Stomach (tissue), 9 donors: ENCODE data around the gene DMKN. TPM values are rescaled to one million over a fixed set of nuclear protein-coding genes. Genes with fewer than 3 reads are reported as not detected.

Experiments
- DNase-seq, 2 donors: peaks; one replicate each; pipeline versions ENCODE4 v3.0.0 to v3.0.0-alpha.2; 2013 to 2019
- H3K27ac ChIP-seq, 5 donors: fragments of 200-600 bp in 4 of 5; sonication (generic) in 4 of 5; one replicate each; pipeline ENCODE4 v1.5.1; 2013 to 2019; ENCODE audit warnings: mild to moderate bottlenecking in 1 of 5, moderate library complexity in 1 of 5
- H3K27me3 ChIP-seq, 3 donors: fragments of 200-600 bp; sonication (generic); one replicate each; pipeline ENCODE4 v1.5.1; 2017 to 2019; ENCODE audit warnings: mixed run types in 1 of 3
- H3K36me3 ChIP-seq, 4 donors: fragments of 200-600 bp; sonication (generic); 1 replicate in 3 of 4; 2 replicates in 1 of 4; pipeline ENCODE4 v1.5.1; 2016 to 2019
- H3K4me1 ChIP-seq, 4 donors: fragments of 200-600 bp; sonication (generic); one replicate each; pipeline ENCODE4 v1.5.1; 2016 to 2019
- H3K4me3 ChIP-seq, 4 donors: fragments of 200-600 bp; sonication (generic) in 3 of 4; one replicate each; pipeline ENCODE4 v1.5.1; 2016 to 2019; ENCODE audit warnings: mild to moderate bottlenecking in 1 of 4
- H3K9me3 ChIP-seq, 4 donors: fragments of 200-600 bp; sonication (generic); one replicate each; pipeline ENCODE4 v1.5.1; 2016 to 2019
- CTCF ChIP-seq, 7 experiments: fragments of 450-650 bp in 4 of 7; fragments of 200-600 bp in 3 of 7; sonication (generic) in 3 of 7; IDR thresholded peaks; one replicate each; pipeline ENCODE4 v1.5.1; 2016 to 2019; ENCODE audit warnings: antibody characterized with exemption in 7 of 7, control low read depth in 2 of 7, mild to moderate bottlenecking in 1 of 7
- EP300 ChIP-seq: sonication (generic); formaldehyde crosslinking; IDR thresholded peaks from one replicate; pipeline ENCODE4 v1.6.1; 2017; ENCODE audit warnings: antibody characterized with exemption
- POLR2A ChIP-seq, 4 donors: fragments of 450-650 bp; IDR thresholded peaks; one replicate each; pipeline ENCODE4 v1.6.1; 2016; ENCODE audit warnings: antibody characterized with exemption in 4 of 4, control low read depth in 2 of 4, mild to moderate bottlenecking in 1 of 4, moderate library complexity in 1 of 4
- POLR2AphosphoS5 ChIP-seq, 3 donors: sonication (generic); formaldehyde crosslinking; IDR thresholded peaks; one replicate each; pipeline ENCODE4 v1.6.1; 2016; ENCODE audit warnings: antibody characterized with exemption in 3 of 3
- WGBS, 5 donors: extraction: QIAGEN DNeasy Blood & Tissue Kit in 3 of 5; methylation state at CpG; one replicate each; pipeline versions ENCODE4 v1.1.5 to v1.1.7; 2013 to 2018; 5-methylcytosine and 5-hydroxymethylcytosine counted together
- intact Hi-C: fragments of 100-400 bp; cut with DNase I; formaldehyde crosslinking; loops from one replicate; pipeline ENCODE4 v1.15.1; 2023; ENCODE audit warnings: low total_unique reads
- polyA plus RNA-seq, 3 donors: library from polyadenylated mRNA; stranded (reverse); fragments of 200-250 nt; gene quantifications; one replicate each; pipeline ENCODE4 v1.2.3, GENCODE V29; 2013
- total RNA-seq, 5 donors: library from RNA; depleted of rRNA; stranded (reverse); fragments of >200 nt; gene quantifications; one replicate each; pipeline versions ENCODE4 v1.1.0 to v1.2.3, GENCODE V29; 2014 to 2016
- donor health status: healthy with polysubstance abuse.
- donor health status: Bipolar disorder and iron deficiency.
- donor health status: healthy.

The DMKN gene
- total and polyA plus RNA-seq, 8 donors: 4.9 to 139 (median 36.9) TPM; not detected in 1

- WGBS, 5 donors: 41 to 64% (median 56%) methylated on average over 6 of the region's 6 CpGs
- Histone ChIP-seq H3K9me3 (no peaks in the 10 kb centered on the region), H3K27ac (no peak overlapping the region), H3K27me3 (peaks cover 12 to 89% (median 50%) of the 10 kb centered on the region in 3 donors), H3K4me3 (peak overlapping the region in 1 of 4 donors; percentile 39), H3K4me1 (peaks cover 8 to 17% (median 12%) of the 10 kb centered on the region in 4 donors), H3K36me3 (no peaks in the 10 kb centered on the region)
- peak in 1 of 2 donors; percentile 1 for DNase-seq
- intact Hi-C loops: no loop called here
- no peak for TF ChIP-seq CTCF (IDR thresholded peaks at IDR 0.05)
- TF ChIP-seq POLR2A (IDR thresholded peaks at IDR 0.05): no peak
Measured at GRCh38 chr19:35560677-35561076, 47.2 kb upstream of the DMKN start.

- peak overlapping the region in 1 of 4 donors; percentile 39 for H3K4me3 ChIP-seq
- H3K4me1 ChIP-seq: peaks cover 8 to 17% (median 12%) of the 10 kb centered on the region in 4 donors
- WGBS, 5 donors: 81 to 90% (median 86%) methylated on average over 16 to 18 of the region's 18 CpGs
- no peak overlapping the region for H3K27ac ChIP-seq
- peaks cover 12 to 86% (median 50%) of the 10 kb centered on the region in 3 donors for H3K27me3 ChIP-seq
- no peak for TF ChIP-seq CTCF (IDR thresholded peaks at IDR 0.05)
- intact Hi-C loops: no loop called here
- no peaks in the 10 kb centered on the region for H3K36me3 ChIP-seq
- DNase-seq: no peak
- H3K9me3 ChIP-seq: no peaks in the 10 kb centered on the region
Measured at GRCh38 chr19:35560271-35560670, 46.8 kb upstream of the DMKN start.

- 84 to 90% (median 86%) methylated on average over 21 to 23 of the region's 23 CpGs for WGBS, 5 donors
- Histone ChIP-seq H3K4me3 (peak overlapping the region in 1 of 4 donors; percentile 39), H3K4me1 (peaks cover 8 to 17% (median 12%) of the 10 kb centered on the region in 4 donors), H3K36me3 (no peaks in the 10 kb centered on the region), H3K27ac (no peak overlapping the region), H3K9me3 (no peaks in the 10 kb centered on the region), H3K27me3 (peaks cover 12 to 81% (median 48%) of the 10 kb centered on the region in 3 donors)
- DNase-seq: peak in 1 of 2 donors; percentile 1
- intact Hi-C loops: no loop called here
- TF ChIP-seq POLR2AphosphoS5 (IDR thresholded peaks at IDR 0.05) (no peak), CTCF (IDR thresholded peaks at IDR 0.05) (no peak), EP300 (no peak), POLR2A (IDR thresholded peaks at IDR 0.05) (no peak)
Measured at GRCh38 chr19:35559781-35560180, 46.3 kb upstream of the DMKN start.

- H3K36me3 ChIP-seq: no peaks in the 10 kb centered on the region
- intact Hi-C loops: no loop called here
- WGBS, 5 donors: 33 to 57% (median 46%) methylated on average over 9 to 11 of the region's 11 CpGs
- peak overlapping the region in 1 of 4 donors; percentile 39 for H3K4me3 ChIP-seq
- H3K4me1 ChIP-seq: peaks cover 8 to 17% (median 12%) of the 10 kb centered on the region in 4 donors
- peaks cover 12 to 76% (median 44%) of the 10 kb centered on the region in 3 donors for H3K27me3 ChIP-seq
- TF ChIP-seq CTCF (IDR thresholded peaks at IDR 0.05) (no peak), POLR2AphosphoS5 (IDR thresholded peaks at IDR 0.05) (no peak), POLR2A (IDR thresholded peaks at IDR 0.05) (no peak), EP300 (no peak)
- no peak overlapping the region for H3K27ac ChIP-seq
- H3K9me3 ChIP-seq: no peaks in the 10 kb centered on the region
- DNase-seq: peak in 1 of 2 donors; percentile 21
Measured at GRCh38 chr19:35559281-35559659, 45.8 kb upstream of the DMKN start.
